Activated CD8-positive, alpha-beta memory T cell treated with anti-CD3 and anti-CD28 coated beads for 48 hours (primary cell): Measurements from ENCODE around the gene OSBPL10.

Experiments
- DNase-seq, 3 experiments: peaks; one replicate each; pipeline ENCODE4 v3.0.0-alpha.2; 2020; ENCODE audit warnings: low read depth in 2 of 3, low spot score in 2 of 3

Gene OSBPL10

DNA sequence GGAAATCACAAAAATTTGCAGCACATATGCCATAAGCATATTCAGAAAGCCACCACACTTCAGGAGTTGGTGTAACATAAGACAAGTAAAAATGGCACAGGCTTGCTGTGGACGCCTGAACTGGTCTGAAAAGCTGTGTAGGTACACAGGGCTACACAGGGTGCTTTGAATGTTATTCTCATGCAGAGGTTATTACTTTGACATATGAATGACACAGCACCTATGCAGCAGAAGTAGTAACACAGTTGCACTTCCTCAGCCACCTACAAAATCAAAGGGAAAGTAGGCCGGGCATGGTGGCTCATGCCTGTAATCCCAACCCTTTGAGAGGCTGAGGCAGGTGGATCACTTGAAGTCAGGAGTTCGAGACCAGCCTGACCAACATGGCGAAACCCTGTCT lies 54.5 kb downstream of the OSBPL10 start:
- no peak for DNase-seq

DNA sequence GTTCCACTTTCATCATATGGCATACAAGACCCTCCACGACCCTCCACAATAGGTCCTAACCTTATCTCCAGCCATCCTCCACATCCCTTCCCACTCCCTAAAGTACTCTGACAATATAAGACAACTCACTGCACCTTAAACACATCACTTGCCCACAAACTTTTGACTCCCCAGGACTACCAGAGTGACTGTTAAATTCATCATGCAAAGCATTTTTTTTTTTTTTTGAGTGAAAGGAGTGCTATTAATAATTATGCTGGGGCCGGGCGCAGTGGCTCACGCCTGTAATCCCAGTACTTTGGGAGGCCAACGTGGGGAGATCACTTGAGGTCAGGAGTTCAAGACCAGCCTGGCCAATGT lies 55.8 kb downstream of the OSBPL10 start:
- no peak for DNase-seq

- DNase-seq, result no peak
Observed at GRCh38 chr3:31924610-31925270, 56.3 kb downstream of the OSBPL10 start.

DNA sequence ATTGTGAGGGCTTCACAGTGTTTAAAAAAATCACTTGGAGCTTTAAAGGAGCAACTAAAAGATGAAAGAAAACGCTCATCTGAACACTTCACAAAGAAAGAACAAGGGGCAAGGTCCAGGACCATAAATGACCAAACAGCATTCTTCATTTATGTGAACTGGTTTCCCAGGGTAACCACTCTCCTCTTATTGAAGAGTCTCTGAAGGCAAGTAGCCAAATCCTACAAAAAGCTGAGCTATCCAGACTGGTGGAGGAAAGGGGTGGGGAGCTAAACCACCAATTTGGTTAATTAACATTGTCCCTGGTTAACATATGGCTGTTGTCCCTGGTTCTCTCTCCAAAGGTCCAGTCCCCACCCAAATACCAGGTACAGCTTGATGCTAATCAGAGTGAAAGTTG lies 58.1 kb downstream of the OSBPL10 start:
- no peak for DNase-seq

DNA sequence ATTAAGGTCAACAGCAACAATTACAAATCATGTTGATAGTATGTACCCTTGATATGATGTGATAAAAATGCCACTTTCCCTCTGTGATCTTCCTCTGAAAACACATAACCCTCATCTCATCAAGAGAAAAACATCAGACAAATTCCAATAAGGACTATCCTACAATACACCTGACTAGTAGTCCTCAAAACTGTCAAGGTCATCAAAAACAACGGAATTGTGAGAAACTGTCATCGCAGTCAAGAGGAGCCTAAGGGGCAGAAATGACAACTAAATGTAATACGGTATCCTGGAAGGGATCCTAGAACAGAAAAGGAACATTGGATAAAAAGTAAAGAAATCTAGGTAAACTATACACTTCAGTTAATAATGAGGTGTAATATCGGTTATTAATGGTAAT lies 59.2 kb downstream of the OSBPL10 start:
- DNase-seq, result no peak

- DNase-seq, result no peak
Observed at GRCh38 chr3:31920310-31920709, 60.8 kb downstream of the OSBPL10 start.

- no peak for DNase-seq
Observed at GRCh38 chr3:31919528-31919927, 61.5 kb downstream of the OSBPL10 start.

DNA sequence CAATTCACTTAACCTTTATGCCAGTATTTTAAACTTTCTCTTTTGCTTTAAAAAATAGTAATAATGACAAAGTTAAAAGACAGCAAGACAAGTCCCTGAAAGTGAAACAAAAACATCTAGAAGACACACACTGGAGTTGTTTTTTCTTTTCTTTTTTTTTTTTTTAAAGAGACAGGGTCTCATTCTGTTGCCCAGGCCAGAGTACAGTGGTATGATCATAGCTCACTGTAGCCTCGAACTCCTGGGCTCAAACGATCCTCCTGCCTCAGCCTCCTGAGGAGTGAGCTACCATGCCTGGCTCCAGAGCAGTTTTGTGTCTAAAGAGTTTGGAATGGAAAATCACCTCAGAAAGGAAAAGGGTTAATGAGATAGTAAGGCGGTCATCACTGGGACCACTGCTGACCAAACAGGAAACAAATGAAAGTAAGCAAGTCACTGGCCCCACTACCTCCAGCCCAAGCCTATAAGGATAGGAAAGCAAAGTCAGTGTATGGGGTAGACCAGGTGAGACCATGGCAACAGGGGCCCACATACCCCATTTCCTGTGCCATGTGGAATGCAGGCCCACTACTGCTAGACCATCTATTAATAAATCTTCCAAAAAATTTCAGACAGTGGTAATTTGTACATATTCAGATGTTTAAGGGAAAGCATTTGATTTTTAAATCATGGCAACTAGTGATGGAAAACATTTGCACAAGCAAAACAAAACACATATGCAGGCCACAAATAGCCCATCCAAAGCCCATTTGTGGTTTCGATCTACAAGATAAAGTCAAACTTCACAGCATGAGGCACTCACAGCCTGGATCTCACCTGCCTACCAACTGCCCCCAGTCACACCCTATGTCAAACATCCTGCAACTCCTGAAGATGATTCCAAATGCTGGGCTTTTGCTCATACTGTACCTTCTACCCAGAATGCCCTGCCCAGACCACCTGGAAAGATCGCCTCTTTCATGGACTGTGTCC lies 62.6 kb downstream of the OSBPL10 start:
- DNase-seq, result no peak

- no peak for DNase-seq
Observed at GRCh38 chr3:31917303-31918005, 63.6 kb downstream of the OSBPL10 start.

GRCh38 chr3:31911643-31912042 lies 69.4 kb downstream of the OSBPL10 start:
- no peak for DNase-seq

GRCh38 chr3:31911124-31911523 lies 69.9 kb downstream of the OSBPL10 start:
- DNase-seq, result no peak

DNA sequence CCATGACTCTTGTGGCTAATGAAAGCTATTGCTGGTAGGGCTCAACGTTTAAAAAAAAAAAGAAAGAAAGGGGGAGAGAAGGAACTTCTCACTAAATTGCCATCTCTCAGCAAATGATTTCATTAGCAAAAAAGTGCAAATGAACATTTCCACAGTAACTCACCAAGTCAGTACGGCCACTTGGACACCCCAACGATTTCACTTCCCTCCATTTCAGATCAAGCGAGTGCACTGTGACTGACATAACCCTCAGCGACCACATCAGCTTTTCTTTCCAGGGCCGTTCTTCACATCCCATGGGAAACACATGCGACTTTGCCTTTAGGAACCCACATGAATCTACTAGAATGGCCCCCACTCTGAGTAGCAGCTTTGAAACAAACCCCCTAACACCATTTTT lies 71.6 kb downstream of the OSBPL10 start:
- no peak for DNase-seq

DNA sequence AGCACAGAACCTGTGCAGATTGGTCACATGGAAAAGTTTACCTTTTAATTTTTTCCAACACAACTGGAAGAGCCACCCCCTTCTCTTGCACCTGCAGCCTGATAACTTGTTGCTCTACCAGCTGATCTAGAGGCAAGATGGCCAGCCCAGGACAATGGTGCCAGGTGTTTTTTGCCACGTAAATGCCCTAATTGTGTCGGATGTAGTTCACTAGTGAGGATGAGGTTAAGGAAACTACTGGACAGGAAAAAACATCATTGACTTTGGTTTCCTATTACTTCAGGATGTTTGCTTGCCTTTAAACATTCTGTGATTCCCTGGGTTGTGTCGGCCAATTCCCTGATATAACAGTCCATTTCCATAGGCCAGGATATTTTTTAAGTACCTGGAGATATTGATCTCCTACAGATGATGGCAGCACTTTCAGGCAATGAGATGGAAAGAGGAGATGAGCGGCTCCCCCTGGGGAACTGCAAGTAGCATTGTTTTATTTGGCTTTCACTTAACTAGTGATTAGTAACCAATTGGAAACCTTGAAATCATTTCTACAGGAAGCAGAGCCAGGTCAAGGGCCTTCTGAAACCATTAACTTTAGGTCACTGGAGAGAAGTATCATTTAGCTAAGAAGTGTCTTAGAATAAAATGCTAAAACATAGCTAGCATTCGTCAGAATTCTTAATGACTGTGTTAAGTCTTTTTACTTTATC lies 72.5 kb downstream of the OSBPL10 start:
- DNase-seq, result no peak

GRCh38 chr3:31906182-31906581 lies 74.9 kb downstream of the OSBPL10 start:
- DNase-seq, result no peak

DNA sequence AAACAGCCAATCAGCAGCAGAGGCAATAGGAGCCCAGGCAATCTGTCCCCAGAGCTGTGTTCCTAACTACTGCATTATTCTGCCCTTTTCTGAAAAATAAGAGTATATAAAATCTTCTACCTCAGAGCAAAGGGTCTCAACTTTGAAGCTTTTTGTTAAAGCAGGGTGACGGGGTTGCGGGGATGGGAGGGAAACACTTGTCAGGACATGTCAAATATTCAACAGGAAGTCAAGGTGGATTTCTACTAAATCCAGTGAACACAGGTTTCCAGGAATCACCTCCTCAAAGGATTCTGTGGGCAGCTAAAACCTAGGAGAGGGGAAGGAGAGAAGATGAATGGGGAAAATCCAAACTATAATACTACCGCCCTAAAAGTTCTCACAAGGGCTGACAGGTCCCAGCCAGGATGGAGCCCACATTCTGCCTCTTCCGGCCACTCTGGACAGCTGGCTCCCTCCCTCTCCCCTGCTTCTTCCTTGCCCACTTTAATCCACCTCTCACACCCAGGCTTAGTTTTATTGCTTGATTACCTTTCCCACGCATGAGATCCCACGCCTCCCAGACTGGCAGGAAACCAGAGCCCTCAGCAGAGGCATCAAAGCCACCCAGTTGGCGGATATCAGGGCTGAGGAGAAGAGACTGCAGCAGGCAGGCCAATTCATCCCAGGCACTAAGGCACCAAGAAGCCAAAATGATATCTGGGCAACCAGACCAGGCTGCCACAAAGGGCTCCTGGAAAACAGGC lies 77.2 kb downstream of the OSBPL10 start:
- no peak for DNase-seq

DNA sequence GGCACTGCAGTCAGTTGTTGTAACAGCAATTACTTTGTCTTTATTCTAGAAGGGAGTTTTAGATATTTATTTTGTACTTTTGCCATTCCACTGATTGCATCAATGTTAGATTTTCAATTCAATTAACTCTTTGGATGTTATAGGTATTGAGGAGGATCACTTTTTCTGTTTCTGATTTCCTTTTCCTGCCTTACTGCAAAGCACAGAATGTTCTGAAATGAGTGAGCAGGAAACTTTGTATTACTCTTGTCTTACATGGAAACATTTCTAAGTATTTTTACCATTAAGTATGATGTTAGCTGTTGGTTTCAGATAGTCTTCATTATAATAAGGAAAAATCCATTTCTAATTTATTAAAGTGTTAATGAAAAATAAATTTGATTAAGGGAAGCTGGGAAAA lies 80.5 kb downstream of the OSBPL10 start:
- no peak for DNase-seq

DNA sequence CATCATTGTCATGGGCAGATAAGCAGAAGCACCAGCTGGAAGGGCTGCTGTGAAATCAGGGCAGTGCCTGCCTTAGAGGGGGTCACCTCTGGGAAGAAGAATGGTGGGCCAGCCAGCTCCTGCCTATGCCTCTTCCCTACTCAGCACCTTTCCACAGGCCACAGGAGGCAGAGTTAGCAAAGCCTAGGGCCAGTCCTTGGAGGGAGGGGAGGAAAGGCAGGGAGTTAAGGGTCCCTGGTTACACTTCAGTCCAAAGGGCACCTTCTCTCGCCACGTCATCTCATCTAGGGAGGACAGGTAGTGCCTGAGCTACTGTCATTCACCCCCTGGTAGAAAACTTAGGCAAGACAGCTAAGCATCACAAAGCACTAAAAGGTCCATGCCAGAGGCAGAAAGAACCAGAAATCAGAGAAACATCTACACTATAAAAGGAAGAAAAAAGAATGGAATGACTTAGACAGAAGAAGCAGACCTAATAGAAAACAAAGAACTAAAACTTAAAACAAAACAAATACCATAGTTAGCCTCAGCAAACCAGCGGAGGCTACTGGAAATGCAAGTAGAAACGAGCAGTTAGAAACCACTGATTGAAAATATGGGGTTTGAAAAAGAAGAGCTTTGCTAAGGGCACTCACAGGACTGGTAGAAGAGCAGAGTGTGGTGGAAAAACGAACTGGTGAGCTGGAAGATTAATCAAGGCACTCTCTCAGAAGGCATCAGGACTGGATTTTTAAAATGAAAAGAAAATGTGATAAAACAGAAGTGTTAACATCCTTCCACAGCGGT lies 84.2 kb downstream of the OSBPL10 start:
- DNase-seq, result no peak

- DNase-seq, result no peak
Observed at GRCh38 chr3:31896026-31896425, 85.0 kb downstream of the OSBPL10 start.

DNA sequence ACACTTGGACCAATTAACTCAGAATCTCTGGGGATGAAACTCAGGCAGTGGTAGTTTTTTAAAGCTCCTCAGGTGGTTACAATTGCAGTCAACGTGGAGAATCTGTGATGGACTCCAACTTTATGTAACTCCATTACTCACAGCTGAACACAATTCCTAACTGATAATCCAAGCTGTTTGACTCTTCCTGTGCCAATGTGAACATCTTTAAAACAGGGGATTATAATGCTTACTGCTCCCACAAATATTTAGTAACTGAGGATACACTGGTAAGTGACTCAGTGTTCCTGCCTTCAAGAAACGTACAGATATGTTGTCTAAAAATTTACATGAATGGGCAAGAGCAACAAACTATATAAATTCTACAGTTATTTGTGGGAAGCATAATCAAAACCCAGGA lies 85.6 kb downstream of the OSBPL10 start:
- no peak for DNase-seq
